GM21529 (cell line): ENCODE results near the gene PITPNM1.

Source experiments
- ATAC-seq: cut with Tn5 transposase; IDR thresholded peaks from one replicate; pipeline ENCODE4 v1.9.1; 2021; ENCODE audit not compliant: unreplicated experiment

PITPNM1 gene

DNA sequence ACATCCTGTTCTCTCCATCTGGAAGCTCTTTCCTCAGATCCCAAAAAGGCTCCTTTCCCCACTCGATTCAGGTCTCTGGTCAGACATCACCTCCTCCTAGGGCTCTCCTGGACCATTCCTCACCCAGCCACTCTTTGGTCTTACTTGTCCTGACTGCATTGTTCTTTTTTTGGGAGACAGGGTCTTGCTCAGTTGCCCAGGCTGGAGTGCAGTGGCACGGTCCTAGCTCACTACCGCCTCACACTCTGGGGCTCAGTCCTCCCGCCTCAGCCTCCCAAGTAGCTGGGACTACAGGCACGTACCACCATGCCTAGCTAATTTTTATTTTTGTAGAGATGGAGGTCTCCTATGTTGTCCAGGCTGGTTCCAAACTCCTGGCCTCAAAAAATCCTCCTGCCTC, 59.6 kb downstream of the PITPNM1 start:
- no peak for ATAC-seq

DNA sequence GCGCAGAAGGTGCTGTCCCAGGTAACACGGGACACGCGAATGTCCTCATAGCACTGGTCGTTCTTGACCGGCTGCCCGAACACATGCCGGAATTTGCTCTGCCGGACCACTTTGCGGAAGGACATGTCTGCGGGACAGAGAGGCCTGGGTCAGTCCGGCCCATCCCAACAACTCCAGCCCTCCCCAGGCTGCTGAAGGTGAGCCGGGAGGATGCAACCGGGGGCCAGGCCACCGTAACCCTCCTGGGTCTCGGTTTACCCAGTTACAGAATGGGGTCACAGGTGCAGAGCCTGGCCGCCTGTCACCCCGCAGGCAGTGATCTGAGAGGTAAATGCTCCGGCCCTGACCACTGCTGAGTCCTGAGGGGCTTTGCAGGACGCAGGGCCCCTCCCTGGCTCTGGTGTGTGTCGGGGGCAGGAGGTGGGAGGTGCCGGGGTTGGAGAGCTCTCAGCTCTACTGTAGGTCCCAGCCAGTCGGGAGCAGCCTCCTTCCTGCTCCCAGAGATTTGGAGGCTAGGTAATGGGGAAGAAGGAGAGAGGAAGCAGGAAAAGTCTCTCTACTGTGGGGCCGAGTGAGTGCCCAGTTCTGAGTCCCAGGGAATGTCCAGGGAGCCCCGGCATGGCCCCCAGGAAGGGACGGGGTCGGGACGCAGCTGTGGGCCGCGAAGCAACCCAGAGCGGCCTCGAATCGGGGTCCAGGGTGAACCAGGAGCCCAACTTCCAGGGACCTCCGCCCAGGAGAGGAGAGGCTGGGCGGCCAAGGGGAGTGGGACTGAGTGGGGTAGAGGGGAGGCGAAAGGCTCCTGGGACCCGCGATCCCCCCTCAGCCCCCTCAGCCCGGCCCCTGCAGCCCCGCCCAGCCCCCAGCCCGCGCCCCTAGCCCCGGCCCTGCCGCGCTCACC, 62.4 kb downstream of the PITPNM1 start:
- ATAC-seq: no peak
